Gastrocnemius medialis (tissue), 4 donors: ENCODE results near the gene DDRGK1. TPM values are rescaled to one million over a fixed set of nuclear protein-coding genes. Genes with fewer than 3 reads are reported as not detected.
A peak's percentile ranks its signal among the peaks of the same experiment; 100 is the strongest.

Experiments used
- ATAC-seq, 2 donors: fragments of 150-250 bp; one replicate each; pipeline ENCODE4 v1.9.1; 2016
- DNase-seq, 2 donors: peaks; one replicate each; pipeline ENCODE4 v3.0.0-alpha.2; 2019
- H3K27ac ChIP-seq, 4 donors: fragments of 200-600 bp; sonication (generic); 1 replicate in 1 of 4; 2 replicates in 3 of 4; pipeline ENCODE4 v1.5.1; 2016 to 2018; ENCODE audit warnings: mild to moderate bottlenecking in 2 of 4, moderate library complexity in 1 of 4
- H3K27me3 ChIP-seq, 3 donors: fragments of 200-600 bp; sonication (generic) in 2 of 3; 1 replicate in 1 of 3; 2 replicates in 2 of 3; pipeline versions ENCODE4 v1.5.1 to v1.6.0; 2016 to 2019; ENCODE audit warnings: mild to moderate bottlenecking in 1 of 3, moderate library complexity in 1 of 3
- H3K36me3 ChIP-seq, 2 donors: fragments of 200-600 bp; sonication (generic) in 1 of 2; one replicate each; pipeline ENCODE4 v1.5.1; 2017 to 2018
- H3K4me1 ChIP-seq, 2 donors: fragments of 200-600 bp; sonication (generic) in 1 of 2; one replicate each; pipeline ENCODE4 v1.5.1; 2016 to 2017; ENCODE audit warnings: mild to moderate bottlenecking in 2 of 2
- H3K4me3 ChIP-seq, 4 donors: fragments of 200-600 bp; sonication (generic) in 3 of 4; 1 replicate in 1 of 4; 2 replicates in 3 of 4; pipeline ENCODE4 v1.5.1; 2016 to 2019; ENCODE audit warnings: mild to moderate bottlenecking in 2 of 4
- H3K9me3 ChIP-seq, 3 donors: fragments of 200-600 bp; sonication (generic) in 2 of 3; 1 replicate in 1 of 3; 2 replicates in 2 of 3; pipeline ENCODE4 v1.5.1; 2016 to 2019
- POLR2A ChIP-seq, 2 donors: fragments of 450-650 bp; IDR thresholded peaks; one replicate each; pipeline ENCODE4 v1.6.1; 2017; ENCODE audit warnings: antibody characterized with exemption in 2 of 2, mild to moderate bottlenecking in 2 of 2, moderate library complexity in 2 of 2
- in situ Hi-C, 4 donors: fragments of 200-750 bp; cut with MboI; loops; one replicate each; pipeline versions ENCODE4 v1.15.0 to v1.8.0; 2017; ENCODE audit warnings: low sequenced_read_pairs in 4 of 4
- intact Hi-C: fragments of 100-400 bp; cut with DNase I; formaldehyde crosslinking; loops from one replicate; pipeline ENCODE4 v1.15.1; 2023; ENCODE audit warnings: low total_unique reads
- total RNA-seq, 4 donors: library from RNA; depleted of rRNA; stranded (reverse); fragments of >200 nt; gene quantifications; one replicate each; pipeline versions ENCODE4 v1.1.0 to v1.2.3, GENCODE V29; 2016
- TF ChIP-seq, protein P1 (sequence below), 5 experiments: fragments of 450-650 bp in 3 of 5; fragments of 200-600 bp in 2 of 5; sonication (generic) in 2 of 5; IDR thresholded peaks in 4 of 5; conservative IDR thresholded peaks in 1 of 5; 1 replicate in 4 of 5; 2 replicates in 1 of 5; pipeline ENCODE4 v1.5.1; 2016 to 2019; ENCODE audit warnings: antibody characterized with exemption in 5 of 5, mild to moderate bottlenecking in 3 of 5, moderate library complexity in 3 of 5

The DDRGK1 gene
- total RNA-seq, 4 donors from 2014 or later = 55.2 to 75.7 (median 64.7) TPM

GRCh38 chr20:3226093-3226492, 21.6 kb upstream of the DDRGK1 start:
- ATAC-seq = no peak
- Histone ChIP-seq H3K4me3 (no peak overlapping the region), H3K27me3 (no peaks in the 10 kb centered on the region), H3K9me3 (no peaks in the 10 kb centered on the region), H3K36me3 (no peaks in the 10 kb centered on the region), H3K27ac (no peak overlapping the region), H3K4me1 (peaks cover 27% of the 10 kb centered on the region in 2 donors)
- in situ Hi-C loops = no loop called here
- intact Hi-C loops = no loop called here
- DNase-seq = no peak
- TF ChIP-seq, protein P1, sequence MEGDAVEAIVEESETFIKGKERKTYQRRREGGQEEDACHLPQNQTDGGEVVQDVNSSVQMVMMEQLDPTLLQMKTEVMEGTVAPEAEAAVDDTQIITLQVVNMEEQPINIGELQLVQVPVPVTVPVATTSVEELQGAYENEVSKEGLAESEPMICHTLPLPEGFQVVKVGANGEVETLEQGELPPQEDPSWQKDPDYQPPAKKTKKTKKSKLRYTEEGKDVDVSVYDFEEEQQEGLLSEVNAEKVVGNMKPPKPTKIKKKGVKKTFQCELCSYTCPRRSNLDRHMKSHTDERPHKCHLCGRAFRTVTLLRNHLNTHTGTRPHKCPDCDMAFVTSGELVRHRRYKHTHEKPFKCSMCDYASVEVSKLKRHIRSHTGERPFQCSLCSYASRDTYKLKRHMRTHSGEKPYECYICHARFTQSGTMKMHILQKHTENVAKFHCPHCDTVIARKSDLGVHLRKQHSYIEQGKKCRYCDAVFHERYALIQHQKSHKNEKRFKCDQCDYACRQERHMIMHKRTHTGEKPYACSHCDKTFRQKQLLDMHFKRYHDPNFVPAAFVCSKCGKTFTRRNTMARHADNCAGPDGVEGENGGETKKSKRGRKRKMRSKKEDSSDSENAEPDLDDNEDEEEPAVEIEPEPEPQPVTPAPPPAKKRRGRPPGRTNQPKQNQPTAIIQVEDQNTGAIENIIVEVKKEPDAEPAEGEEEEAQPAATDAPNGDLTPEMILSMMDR (IDR thresholded peaks at IDR 0.05 in 4 of 5, conservative IDR thresholded peaks at IDR 0.05 in 1 of 5) = no peak
- no peak for TF ChIP-seq POLR2A (IDR thresholded peaks at IDR 0.05)

DNA sequence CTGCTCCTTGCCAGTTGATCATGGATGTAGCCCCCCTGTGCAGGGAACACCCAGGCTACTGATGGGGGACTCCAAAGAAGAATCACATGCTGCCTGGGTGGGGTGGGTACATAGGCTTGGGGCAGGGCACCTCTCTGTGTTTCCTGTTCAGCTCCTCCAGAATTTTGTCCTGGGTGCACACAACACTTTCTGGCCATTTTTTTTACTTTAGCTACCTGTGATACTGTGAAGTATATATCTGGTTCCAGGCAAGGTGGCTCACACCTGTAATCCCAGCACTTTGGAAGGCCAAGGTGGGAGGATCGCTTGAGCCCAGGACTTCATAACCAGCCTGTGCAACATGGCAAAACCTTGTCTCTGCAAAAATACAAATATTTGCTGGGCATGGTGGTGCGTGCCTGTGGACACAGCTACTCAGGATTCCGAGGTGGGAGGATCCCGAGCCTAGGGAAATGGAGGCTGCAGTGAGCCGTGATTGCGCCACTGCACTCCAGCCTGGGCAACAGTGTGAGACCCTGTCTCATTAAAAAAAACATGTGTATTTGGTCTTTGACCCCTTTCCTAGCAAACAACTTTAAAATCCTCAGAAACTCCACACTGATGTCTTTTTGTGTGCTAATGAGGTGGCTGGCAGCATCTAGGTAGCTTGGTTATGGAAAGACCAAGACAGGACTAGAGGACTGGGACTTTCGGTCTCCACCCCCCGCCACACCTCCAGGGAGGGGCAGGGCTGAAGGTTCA, 20.4 kb upstream of the DDRGK1 start:
- Histone ChIP-seq H3K4me3 (no peak overlapping the region), H3K9me3 (no peaks in the 10 kb centered on the region), H3K27me3 (no peaks in the 10 kb centered on the region), H3K4me1 (peaks cover 27% of the 10 kb centered on the region in 2 donors), H3K36me3 (no peaks in the 10 kb centered on the region), H3K27ac (peak overlapping the region in 1 of 4 donors; percentile 70)
- ATAC-seq (no peak), DNase-seq (no peak)
- intact Hi-C loops (loop anchor here (5.0 kb wide), 2 partner anchors 52 to 103 kb away; no protein-coding TSS in a partner anchor), in situ Hi-C loops (no loop called here)
- no peak for TF ChIP-seq POLR2A (IDR thresholded peaks at IDR 0.05)
- TF ChIP-seq, protein P1 (IDR thresholded peaks at IDR 0.05 in 4 of 5, conservative IDR thresholded peaks at IDR 0.05 in 1 of 5) = no peak

- DNase-seq (no peak), ATAC-seq (no peak)
- Histone ChIP-seq H3K9me3 (no peaks in the 10 kb centered on the region), H3K4me3 (no peak overlapping the region), H3K4me1 (peaks cover 27% of the 10 kb centered on the region in 2 donors), H3K27ac (peak overlapping the region in 3 of 4 donors; percentile 70 to 86 (median 78)), H3K27me3 (no peaks in the 10 kb centered on the region), H3K36me3 (no peaks in the 10 kb centered on the region)
- in situ Hi-C loops = no loop called here
- intact Hi-C loops = loop anchor here (5.0 kb wide), 2 partner anchors 53 to 102 kb away; no protein-coding TSS in a partner anchor
- TF ChIP-seq, protein P1 (IDR thresholded peaks at IDR 0.05 in 4 of 5, conservative IDR thresholded peaks at IDR 0.05 in 1 of 5) = no peak
- TF ChIP-seq POLR2A (IDR thresholded peaks at IDR 0.05) = no peak
Observed at GRCh38 chr20:3223994-3224680, 19.7 kb upstream of the DDRGK1 start.

GRCh38 chr20:3223651-3223993, 19.1 kb upstream of the DDRGK1 start:
- H3K27me3 ChIP-seq = no peaks in the 10 kb centered on the region
- H3K4me3 ChIP-seq = no peak overlapping the region
- intact Hi-C loops (loop anchor here (5.0 kb wide), 2 partner anchors 54 to 101 kb away; no protein-coding TSS in a partner anchor), in situ Hi-C loops (no loop called here)
- ATAC-seq (peak in 1 of 2 donors; percentile 11), DNase-seq (no peak)
- H3K4me1 ChIP-seq = peaks cover 29% of the 10 kb centered on the region in 2 donors
- H3K27ac ChIP-seq = peak overlapping the region; percentile 70 to 86 (median 81)
- H3K36me3 ChIP-seq = no peaks in the 10 kb centered on the region
- TF ChIP-seq, protein P1 (IDR thresholded peaks at IDR 0.05 in 4 of 5, conservative IDR thresholded peaks at IDR 0.05 in 1 of 5) = no peak
- no peak for TF ChIP-seq POLR2A (IDR thresholded peaks at IDR 0.05)
- no peaks in the 10 kb centered on the region for H3K9me3 ChIP-seq
